Measurements from ENCODE around the gene CASP8.
"Not testable (repeated sequence)": the region's sequence is repeated elsewhere in the genome, so short reads cannot be mapped to it uniquely, and the experiment has no call there.

GRCh38 chr2:201239167-201239935 lies 21.0 kb upstream of the CASP8 start:
- TF ChIP-seq, protein P1, sequence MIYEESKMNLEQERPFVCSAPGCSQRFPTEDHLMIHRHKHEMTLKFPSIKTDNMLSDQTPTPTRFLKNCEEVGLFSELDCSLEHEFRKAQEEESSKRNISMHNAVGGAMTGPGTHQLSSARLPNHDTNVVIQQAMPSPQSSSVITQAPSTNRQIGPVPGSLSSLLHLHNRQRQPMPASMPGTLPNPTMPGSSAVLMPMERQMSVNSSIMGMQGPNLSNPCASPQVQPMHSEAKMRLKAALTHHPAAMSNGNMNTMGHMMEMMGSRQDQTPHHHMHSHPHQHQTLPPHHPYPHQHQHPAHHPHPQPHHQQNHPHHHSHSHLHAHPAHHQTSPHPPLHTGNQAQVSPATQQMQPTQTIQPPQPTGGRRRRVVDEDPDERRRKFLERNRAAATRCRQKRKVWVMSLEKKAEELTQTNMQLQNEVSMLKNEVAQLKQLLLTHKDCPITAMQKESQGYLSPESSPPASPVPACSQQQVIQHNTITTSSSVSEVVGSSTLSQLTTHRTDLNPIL (CRISPR knock-in tag; IDR thresholded peaks at IDR 0.05; ENCODE audit: low read depth) = not testable (repeated sequence)
- not testable (repeated sequence) for TF ChIP-seq ISL1 (CRISPR knock-in tag; IDR thresholded peaks at IDR 0.05); TCF4 (CRISPR knock-in tag; IDR thresholded peaks at IDR 0.05; ENCODE audit: borderline replicate concordance); CSDC2 (CRISPR knock-in tag; IDR thresholded peaks at IDR 0.05); ZFP30 (CRISPR knock-in tag; IDR thresholded peaks at IDR 0.05); PATZ1 (CRISPR knock-in tag; IDR thresholded peaks at IDR 0.05; ENCODE audit: borderline replicate concordance); ZNF565 (CRISPR knock-in tag; conservative IDR thresholded peaks at IDR 0.05; ENCODE audit: low read depth); SNAI2 (CRISPR knock-in tag; IDR thresholded peaks at IDR 0.05); ZC3H10 (CRISPR knock-in tag; IDR thresholded peaks at IDR 0.05)
- TF ChIP-seq, protein P2, sequence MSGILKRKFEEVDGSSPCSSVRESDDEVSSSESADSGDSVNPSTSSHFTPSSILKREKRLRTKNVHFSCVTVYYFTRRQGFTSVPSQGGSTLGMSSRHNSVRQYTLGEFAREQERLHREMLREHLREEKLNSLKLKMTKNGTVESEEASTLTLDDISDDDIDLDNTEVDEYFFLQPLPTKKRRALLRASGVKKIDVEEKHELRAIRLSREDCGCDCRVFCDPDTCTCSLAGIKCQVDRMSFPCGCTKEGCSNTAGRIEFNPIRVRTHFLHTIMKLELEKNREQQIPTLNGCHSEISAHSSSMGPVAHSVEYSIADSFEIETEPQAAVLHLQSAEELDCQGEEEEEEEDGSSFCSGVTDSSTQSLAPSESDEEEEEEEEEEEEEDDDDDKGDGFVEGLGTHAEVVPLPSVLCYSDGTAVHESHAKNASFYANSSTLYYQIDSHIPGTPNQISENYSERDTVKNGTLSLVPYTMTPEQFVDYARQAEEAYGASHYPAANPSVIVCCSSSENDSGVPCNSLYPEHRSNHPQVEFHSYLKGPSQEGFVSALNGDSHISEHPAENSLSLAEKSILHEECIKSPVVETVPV (CRISPR knock-in tag; IDR thresholded peaks at IDR 0.05) = not testable (repeated sequence)
